DMS79 treated with DMSO at 0.1 percent for 48 hours (cell line): ENCODE data around the gene ADAMTS7.
A peak's percentile ranks its signal among the peaks of the same experiment; 100 is the strongest.
"Not testable (repeated sequence)": the region's sequence is repeated elsewhere in the genome, so short reads cannot be mapped to it uniquely, and the experiment has no call there.

Experiments
- DNase-seq: peaks from one replicate; lab custom pipeline; 2025; lab: John Stamatoyannopoulos, UW

Gene ADAMTS7

DNA sequence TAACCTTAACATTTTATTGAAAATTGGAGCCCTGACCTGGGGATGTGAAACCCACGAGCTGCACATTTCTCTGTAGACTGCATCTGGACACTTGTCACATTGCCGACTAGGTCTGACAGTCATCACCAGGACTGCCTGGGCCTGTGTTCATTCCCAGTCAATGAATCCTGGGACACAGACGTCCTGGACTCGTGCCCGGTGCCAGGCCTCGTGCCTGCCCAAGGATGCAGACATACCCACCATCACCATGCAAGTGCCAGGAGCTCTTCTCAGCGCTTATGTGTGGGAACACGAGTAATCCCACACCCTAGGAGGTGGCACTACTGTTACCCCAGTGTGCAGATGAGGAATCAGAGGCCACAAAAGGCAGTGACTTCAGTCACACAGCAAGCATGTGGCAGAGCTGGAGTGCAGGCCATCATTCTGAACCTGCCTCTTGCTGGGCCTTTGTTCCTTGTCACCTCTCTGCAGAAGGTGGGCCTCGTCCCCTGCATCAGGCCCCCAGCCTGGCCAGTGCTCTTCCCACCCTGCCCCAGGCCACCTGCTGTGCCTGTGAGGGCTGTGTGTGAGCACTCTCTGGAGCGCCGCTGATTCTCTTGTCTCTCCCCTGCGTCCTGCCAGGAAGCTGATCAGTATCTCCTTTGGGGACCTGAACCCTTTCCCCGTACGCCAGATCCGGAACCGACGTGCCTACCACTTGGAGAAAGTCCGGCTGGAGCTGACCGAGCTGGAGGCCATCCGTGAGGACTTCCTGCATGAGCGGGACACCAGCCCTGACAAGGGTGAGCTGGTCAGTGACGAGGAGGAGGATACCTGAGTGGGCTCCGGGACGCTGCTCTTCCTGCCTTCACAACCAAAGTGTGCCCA, 58.5 kb downstream of the ADAMTS7 start:
- DNase-seq: no peak

- no peak for DNase-seq
These were observed 59.7 kb downstream of the ADAMTS7 start for GRCh38 chr15:78751602-78751979.

DNA sequence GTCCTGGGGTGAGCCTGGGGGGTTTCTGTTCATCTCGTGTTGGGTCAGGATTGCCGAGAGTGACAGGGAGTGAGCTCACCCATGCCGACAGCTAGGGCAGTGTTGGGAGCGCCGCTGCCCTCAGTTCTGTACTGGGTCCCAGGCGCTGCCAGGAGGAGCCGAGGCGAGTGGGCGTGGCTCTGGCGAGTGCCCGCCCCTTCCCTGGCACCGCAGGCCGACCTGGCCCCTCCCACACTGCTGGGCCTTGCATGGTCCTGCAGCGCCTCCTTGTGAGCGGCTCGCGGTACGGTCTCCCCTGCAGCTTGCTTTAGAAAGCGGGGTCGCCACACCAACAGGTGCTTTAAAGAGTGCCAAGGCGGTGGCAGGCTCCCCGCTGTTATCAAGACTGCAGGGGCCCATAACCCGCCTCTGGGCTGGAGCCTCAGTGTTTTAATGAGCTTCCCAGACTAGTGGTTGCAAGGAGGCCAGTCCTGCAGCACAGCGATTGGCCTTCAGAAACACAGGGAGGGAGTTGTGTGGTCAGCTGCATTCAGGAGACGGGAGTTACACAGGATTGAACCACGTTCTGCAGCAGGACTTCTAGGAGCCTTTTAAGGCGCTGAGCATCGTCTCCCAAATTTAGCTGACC, 60.2 kb downstream of the ADAMTS7 start:
- DNase-seq: not testable (repeated sequence)

- DNase-seq: no peak
These were observed 60.7 kb downstream of the ADAMTS7 start for GRCh38 chr15:78750566-78750965.

DNA sequence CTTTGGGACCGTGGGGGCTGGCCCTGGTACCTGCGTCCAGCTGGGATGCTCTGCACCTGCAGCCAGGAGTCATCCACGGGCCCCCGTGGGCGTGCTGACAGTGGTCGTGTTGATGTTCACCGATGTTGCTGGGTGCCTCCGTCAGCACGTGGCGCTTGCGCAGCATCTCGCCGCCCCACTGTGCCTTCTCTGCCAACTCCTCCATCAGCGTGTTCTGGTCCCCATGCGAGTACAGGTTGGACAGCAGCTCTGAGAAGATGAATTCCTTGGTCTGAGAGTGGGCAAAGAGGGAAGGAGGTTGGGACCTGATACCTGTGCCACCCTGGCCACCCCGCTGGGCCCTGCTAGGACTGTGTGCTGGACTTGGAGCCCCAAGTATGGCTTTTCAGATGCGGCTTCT, 61.4 kb downstream of the ADAMTS7 start:
- DNase-seq: no peak

DNA sequence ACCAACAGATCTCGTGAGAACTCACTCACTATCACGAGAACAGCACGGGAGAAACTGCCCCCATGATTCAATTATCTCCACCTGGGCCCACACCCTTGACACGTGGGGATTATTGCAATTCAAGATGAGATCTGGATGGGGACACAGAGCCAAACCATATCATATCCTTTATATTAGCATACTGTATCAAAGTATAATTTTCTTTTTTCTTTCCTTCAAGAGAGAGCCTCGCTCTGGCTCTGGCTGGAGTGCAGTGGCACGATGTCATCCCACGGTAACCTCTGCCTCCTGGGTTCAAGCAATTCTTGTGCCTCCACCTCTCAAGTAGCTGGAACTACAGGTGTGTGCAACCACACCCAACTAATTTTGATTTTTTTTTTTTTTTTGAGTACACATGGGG, 63.4 kb downstream of the ADAMTS7 start:
- not testable (repeated sequence) for DNase-seq

DNA sequence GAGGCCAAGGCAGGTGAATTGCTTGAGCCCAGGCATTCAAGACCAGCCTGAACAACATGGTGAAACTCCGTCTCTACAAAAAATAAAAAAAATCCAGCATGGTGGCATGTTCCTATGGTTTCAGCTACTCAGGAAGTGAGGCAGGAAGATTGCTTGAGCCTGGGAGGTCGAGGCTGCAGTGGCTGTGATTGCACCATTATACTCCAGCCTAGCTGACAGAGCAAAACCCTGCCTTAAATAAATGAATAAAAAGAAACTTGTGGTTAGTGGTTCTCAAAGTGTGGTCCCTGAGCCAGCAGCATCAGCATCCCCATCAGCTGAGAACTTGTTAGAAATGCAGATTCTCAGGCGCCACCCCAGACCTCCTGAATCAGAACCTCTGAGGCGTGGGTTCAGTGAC, 69.6 kb downstream of the ADAMTS7 start:
- DNase-seq: not testable (repeated sequence)

DNA sequence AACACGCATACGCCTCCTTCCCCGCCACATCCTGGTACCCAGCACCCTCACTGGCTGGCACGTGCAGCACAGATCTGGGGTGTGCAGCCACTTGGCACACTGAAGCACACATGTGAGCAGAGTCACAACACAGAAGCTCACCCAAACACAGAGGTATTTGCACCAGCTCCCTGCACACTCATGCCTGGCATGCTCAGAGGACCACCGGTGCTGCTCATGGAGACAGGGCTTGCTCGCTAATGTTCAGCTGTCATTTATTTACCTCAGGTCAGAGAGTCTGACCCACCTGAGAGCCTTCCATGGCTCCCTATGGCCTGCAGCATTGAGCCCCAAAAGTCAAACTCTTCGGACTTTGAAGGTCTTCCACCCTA, 70.4 kb downstream of the ADAMTS7 start:
- no peak for DNase-seq

DNA sequence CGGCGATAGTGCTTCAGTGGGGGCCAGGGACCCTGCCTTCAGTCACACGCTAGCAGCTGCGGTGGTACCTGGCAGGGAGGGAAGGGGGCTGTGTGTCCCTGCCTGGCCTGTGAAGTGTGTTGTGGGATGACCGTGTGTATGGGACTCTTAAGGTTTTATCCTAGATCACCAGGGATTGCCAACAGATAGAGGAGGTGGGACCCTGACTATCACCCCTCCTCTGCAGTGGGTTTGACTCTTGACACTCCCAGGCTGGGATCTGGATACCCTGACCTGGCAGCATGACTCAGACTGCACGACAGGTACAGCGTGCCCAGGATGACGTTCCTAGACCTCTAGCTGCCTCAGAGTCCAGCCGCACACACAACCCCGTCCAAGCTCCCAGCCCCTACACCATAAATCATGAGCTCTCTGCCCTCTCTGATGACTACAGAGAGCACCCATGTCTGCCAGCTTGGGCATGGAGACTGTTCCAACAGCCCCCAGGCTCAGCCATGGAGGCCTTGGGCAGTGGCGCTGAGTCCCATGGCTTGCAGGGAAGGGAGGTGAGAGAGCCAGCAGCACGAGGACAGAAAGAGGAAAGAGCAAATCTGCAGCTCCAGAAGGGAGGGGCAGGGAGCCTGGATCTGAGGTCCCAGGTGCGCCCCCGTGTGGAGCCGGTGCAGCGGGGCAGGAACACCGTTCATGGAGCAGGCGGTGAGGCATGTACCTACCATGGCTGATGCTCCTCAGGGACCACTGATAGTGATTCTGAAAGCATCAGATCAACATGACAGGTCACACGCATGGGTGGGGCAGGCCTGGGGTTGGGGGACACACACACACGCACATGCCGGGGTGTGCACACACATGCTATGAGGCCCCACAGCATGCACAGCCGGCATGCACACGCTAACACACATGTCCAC, 71.0 kb downstream of the ADAMTS7 start:
- peak; percentile 3 for DNase-seq

- no peak for DNase-seq
These were observed 72.1 kb downstream of the ADAMTS7 start for GRCh38 chr15:78739206-78739605.

DNA sequence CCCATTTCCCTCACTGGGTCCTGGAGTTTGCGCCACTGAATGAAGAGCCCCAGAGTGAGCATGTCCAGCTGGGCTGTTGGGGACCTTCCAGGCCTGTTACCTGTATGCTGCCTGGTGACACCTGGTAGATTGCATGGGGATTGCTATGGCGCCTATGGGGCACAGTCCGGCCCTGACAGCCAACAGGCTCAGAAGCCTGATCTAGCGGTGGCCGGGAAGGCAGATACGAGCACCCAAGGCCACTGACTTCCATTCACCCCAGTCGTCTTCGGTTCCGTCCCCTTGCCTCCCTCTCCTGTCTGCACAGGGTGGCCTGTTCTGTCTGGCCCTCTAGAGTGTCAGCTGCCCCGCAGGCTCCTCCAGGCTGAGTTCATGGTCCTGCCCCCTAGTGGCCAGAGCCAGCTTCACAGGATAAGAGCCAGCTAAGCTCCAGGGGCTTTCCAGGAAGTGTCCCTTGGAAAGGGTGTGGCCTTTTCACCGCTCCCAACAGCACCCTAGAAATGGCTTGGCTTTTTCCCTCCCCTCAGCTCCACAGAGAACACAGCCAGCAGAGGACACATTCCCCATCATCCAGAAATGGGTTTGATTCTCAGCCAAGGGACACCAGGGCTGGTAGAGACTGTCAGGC, 73.2 kb downstream of the ADAMTS7 start:
- DNase-seq: not testable (repeated sequence)

DNA sequence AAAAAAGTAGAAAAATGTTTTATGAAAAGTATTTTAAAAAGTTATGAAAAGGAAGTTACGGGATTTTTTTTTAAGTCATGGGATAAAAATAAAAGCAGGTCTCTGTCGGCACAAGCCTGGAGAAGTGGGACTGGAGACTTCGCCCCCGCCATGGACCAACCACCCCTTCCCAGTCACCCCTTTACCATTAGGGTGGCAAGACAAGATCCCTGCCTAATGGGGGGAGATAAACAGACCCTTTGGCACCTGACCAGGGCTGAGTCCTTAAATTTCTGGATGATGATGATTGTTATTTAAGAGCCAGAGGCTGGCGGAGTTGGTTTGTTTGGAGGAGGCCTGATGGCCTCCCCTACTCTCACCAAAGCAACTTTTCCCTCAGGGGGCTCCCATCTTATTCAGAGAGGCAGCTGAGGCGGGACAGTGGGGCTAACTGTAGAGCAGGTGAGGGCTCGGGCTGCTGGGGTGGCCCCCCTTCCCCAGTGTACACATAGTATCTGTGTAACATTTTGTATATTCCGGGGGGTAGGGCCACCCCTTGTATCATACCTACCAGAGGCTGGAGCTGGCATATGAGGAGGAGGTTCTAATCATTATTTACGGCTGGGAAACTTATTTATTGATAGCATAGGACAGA, 74.0 kb downstream of the ADAMTS7 start:
- no peak for DNase-seq

DNA sequence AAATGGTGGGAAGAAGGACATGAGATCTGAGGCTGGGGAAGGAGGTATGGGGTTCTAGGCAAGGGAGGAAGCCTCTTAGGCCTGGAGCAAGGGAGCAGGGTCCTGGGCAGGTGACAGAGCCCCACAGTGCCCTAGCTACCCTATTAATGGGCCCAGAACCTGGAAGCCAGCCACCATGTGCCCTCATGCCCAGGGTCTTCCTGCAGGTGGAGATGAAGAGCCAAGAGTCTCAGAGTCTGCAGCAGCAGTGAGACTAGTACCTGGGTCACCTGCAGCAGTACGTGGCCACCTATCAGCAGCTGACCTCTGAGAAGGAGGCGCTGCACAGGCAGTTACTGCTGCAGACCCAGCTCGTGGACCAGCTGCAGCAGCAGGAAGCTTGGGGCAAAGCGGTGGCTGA, 75.0 kb downstream of the ADAMTS7 start:
- not testable (repeated sequence) for DNase-seq

GRCh38 chr15:78734451-78735064, 76.7 kb downstream of the ADAMTS7 start:
- no peak for DNase-seq

DNA sequence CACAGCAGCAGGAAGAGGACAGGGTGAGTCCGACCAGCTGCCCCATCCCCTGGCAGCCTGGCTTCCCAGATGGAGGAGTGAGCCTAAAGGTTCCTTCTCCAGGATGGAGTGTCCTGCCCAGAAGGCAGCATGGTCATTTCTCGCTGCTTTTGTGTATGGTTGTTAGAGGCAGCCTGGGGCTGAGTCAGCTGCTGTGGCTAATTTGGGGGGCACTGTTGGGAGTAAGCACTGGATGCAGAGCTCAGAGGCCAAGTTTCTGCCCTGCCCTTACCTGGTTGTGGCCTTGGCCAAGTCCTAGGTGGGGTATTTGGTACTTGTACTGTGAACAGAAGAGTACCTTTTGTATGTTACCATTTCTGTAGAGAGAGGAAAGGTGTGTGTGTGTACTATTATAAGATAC, 78.6 kb downstream of the ADAMTS7 start:
- no peak for DNase-seq

DNA sequence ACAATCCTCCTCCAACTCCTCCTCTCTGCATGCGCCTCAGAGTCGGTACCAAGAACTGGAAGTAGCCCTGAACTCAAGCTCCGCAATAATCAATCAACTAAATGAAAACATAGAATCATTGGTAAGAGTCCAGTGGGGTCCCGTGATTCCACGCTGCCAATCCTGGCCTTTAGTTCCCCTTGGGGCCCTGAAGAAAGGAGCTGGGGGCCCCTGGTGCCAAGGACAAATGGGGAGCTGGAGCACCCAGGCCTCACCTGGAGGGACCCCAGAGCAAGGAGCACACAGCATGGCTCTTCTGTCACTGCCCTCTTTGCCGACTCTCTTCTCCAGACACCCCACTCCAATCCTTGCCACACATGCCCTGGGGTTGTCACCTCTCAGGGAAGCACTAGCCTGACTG, 80.3 kb downstream of the ADAMTS7 start:
- no peak for DNase-seq

DNA sequence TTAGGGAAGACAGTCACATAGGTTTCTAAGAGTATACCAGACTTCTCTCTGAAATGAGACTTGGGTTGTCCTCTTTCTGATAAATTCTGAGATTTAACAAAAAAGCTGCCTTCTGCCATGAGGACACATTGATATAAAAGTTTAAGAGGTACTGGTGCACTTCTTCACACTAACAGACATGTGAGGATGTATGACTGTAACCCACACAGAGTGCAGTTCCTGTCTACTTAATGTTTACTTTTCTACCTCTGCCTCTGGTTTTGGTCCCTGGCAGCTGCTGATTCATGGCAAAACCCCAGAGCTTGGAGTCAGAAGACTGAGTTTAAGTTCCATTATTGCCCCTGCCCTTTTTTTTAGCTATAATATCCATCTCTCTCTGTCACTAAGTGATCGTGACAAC, 82.8 kb downstream of the ADAMTS7 start:
- not testable (repeated sequence) for DNase-seq

GRCh38 chr15:78727561-78727960, 83.7 kb downstream of the ADAMTS7 start:
- DNase-seq: no peak

- no peak for DNase-seq
These were observed 84.3 kb downstream of the ADAMTS7 start for GRCh38 chr15:78726870-78727551.

DNA sequence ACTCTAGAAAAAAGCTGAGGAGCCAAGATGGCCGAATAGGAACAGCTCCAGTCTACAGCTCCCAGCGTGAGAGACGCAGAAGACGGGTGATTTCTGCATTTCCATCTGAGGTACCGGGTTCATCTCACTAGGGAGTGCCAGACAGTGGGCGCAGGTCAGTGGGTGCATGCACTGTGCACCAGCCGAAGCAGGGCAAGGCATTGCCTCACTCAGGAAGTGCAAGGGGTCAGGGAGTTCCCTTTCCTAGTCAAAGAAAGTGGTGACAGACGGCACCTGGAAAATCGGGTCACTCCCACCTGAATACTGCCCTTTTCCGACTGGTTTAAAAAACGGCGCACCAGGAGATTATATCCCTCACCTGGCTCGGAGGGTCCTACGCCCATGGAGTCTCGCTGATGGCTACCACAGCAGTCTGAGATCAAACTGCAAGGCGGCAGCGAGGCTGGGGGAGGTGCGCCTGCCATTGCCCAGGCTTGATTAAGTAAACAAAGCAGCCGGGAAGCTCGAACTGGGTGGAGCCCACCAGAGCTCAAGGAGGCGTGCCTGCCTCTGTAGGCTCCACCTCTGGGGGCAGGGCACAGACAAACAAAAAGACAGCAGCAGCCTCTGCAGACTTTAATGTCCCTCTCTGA, 91.3 kb downstream of the ADAMTS7 start:
- DNase-seq: not testable (repeated sequence)
